22Rv1 (cell line): Measurements from ENCODE around the gene UNC79.

ENCODE experiments used
- CTCF ChIP-seq: fragments of 450-650 bp; IDR thresholded peaks from 2 replicates; pipeline ENCODE4 v1.5.1; 2017; ENCODE audit warnings: mild to moderate bottlenecking
- ZFX ChIP-seq: fragments of 450-650 bp; IDR thresholded peaks from 2 replicates; pipeline ENCODE4 v1.6.1; 2017; ENCODE audit warnings: antibody characterized with exemption, borderline replicate concordance

GRCh38 chr14:93464271-93464670, 33.5 kb downstream of the UNC79 start:
- TF ChIP-seq CTCF, result no peak
- no peak for TF ChIP-seq ZFX
